ENCODE measurements around the gene RGS7. TPM values are rescaled to one million over a fixed set of nuclear protein-coding genes. Genes with fewer than 3 reads are reported as not detected.

RGS7 gene
- total RNA-seq, 2 experiments from 2014 or later, result not detected

- Mint-ChIP-seq H3K4me3 (no peak overlapping the region), H3K4me1 (ENCODE audit: low read depth) (no peaks in the 10 kb centered on the region), H3K27ac (no peak overlapping the region), H3K9me3 (no peaks in the 10 kb centered on the region), H3K27me3 (no peaks in the 10 kb centered on the region), H3K36me3 (ENCODE audit: low read depth) (no peaks in the 10 kb centered on the region)
- POLR2A ChIA-PET, result no interaction called here
- DNase-seq (no peak), ATAC-seq (ENCODE audit: poor library complexity) (no peak)
- no peak for TF ChIP-seq CTCF (IDR thresholded peaks at IDR 0.05)
- no peaks in the 10 kb centered on the region for H3K4me1 ChIP-seq (ENCODE audit: insufficient read depth, low read length)
- no peaks in the 10 kb centered on the region for H3K9me3 ChIP-seq (ENCODE audit: control insufficient read depth in 1 of 2, insufficient read depth in 1 of 2, low read length in 2 of 2)
- intact Hi-C loops (cut with DNase I, micrococcal nuclease), result no loop called here
- H3K27ac ChIP-seq (ENCODE audit: low read depth in 1 of 2, low read length in 2 of 2), result no peak overlapping the region
- no peaks in the 10 kb centered on the region for H3K27me3 ChIP-seq (ENCODE audit: control insufficient read depth in 1 of 2, insufficient read depth in 2 of 2, low read length in 2 of 2)
- CTCF ChIA-PET, result no interaction called here
- H3K36me3 ChIP-seq (ENCODE audit: insufficient read depth, low read length), result no peaks in the 10 kb centered on the region
- H3K4me3 ChIP-seq (ENCODE audit: low read length), result no peak overlapping the region
Observed at GRCh38 chr1:240914506-240914905, 442.5 kb downstream of the RGS7 start.

GRCh38 chr1:240912821-240913220, 444.2 kb downstream of the RGS7 start:
- no peaks in the 10 kb centered on the region for H3K36me3 ChIP-seq (ENCODE audit: insufficient read depth, low read length)
- H3K9me3 ChIP-seq (ENCODE audit: control insufficient read depth in 1 of 2, insufficient read depth in 1 of 2, low read length in 2 of 2), result no peaks in the 10 kb centered on the region
- no peak overlapping the region for H3K4me3 Mint-ChIP-seq
- no peak for ATAC-seq (ENCODE audit: poor library complexity)
- TF ChIP-seq CTCF (IDR thresholded peaks at IDR 0.05), result no peak
- ChIA-PET CTCF (no interaction called here), POLR2A (no interaction called here)
- H3K27ac ChIP-seq (ENCODE audit: low read depth in 1 of 2, low read length in 2 of 2), result no peak overlapping the region
- no peak for DNase-seq
- H3K27me3 ChIP-seq (ENCODE audit: control insufficient read depth in 1 of 2, insufficient read depth in 2 of 2, low read length in 2 of 2), result no peaks in the 10 kb centered on the region
- H3K9me3 Mint-ChIP-seq, result no peaks in the 10 kb centered on the region
- H3K4me1 Mint-ChIP-seq (ENCODE audit: low read depth), result no peaks in the 10 kb centered on the region
- no peaks in the 10 kb centered on the region for H3K4me1 ChIP-seq (ENCODE audit: insufficient read depth, low read length)
- H3K27me3 Mint-ChIP-seq, result no peaks in the 10 kb centered on the region
- H3K4me3 ChIP-seq (ENCODE audit: low read length), result no peak overlapping the region
- H3K36me3 Mint-ChIP-seq (ENCODE audit: low read depth), result no peaks in the 10 kb centered on the region
- intact Hi-C loops (cut with DNase I, micrococcal nuclease), result no loop called here
- no peak overlapping the region for H3K27ac Mint-ChIP-seq

GRCh38 chr1:240909701-240910457, 447.1 kb downstream of the RGS7 start:
- no peaks in the 10 kb centered on the region for H3K4me1 Mint-ChIP-seq (ENCODE audit: low read depth)
- H3K27me3 ChIP-seq (ENCODE audit: control insufficient read depth in 1 of 2, insufficient read depth in 2 of 2, low read length in 2 of 2), result no peaks in the 10 kb centered on the region
- intact Hi-C loops (cut with DNase I, micrococcal nuclease), result no loop called here
- H3K9me3 ChIP-seq (ENCODE audit: control insufficient read depth in 1 of 2, insufficient read depth in 1 of 2, low read length in 2 of 2), result no peaks in the 10 kb centered on the region
- ATAC-seq (ENCODE audit: poor library complexity), result no peak
- no peak for TF ChIP-seq CTCF (IDR thresholded peaks at IDR 0.05)
- no peak overlapping the region for H3K27ac ChIP-seq (ENCODE audit: low read depth in 1 of 2, low read length in 2 of 2)
- no peak for DNase-seq
- H3K36me3 ChIP-seq (ENCODE audit: insufficient read depth, low read length), result no peaks in the 10 kb centered on the region
- no peaks in the 10 kb centered on the region for H3K36me3 Mint-ChIP-seq (ENCODE audit: low read depth)
- ChIA-PET POLR2A (no interaction called here), CTCF (interaction anchor here (1.3 kb wide), 1 partner anchor 10 kb away, joined by 4 read pairs; no protein-coding TSS in a partner anchor)
- H3K4me1 ChIP-seq (ENCODE audit: insufficient read depth, low read length), result no peaks in the 10 kb centered on the region
- no peak overlapping the region for H3K4me3 Mint-ChIP-seq
- H3K4me3 ChIP-seq (ENCODE audit: low read length), result no peak overlapping the region
- peaks cover 2% of the 10 kb centered on the region for H3K9me3 Mint-ChIP-seq
- no peak overlapping the region for H3K27ac Mint-ChIP-seq
- no peaks in the 10 kb centered on the region for H3K27me3 Mint-ChIP-seq
